H9 (cell line): ENCODE data around the gene TAPBPL. TPM values are rescaled to one million over a fixed set of nuclear protein-coding genes. Genes with fewer than 3 reads are reported as not detected.
A peak's percentile ranks its signal among the peaks of the same experiment; 100 is the strongest.

Experiments
- DNase-seq: peaks from one replicate; pipeline ENCODE4 v3.0.0-alpha.2; 2017
- H2AFZ ChIP-seq: one replicate; pipeline ENCODE4 v1.6.1; 2013; ENCODE audit warnings: mild to moderate bottlenecking, low read length, control low read depth, moderate library complexity
- H2AK5ac ChIP-seq: 2 replicates; pipeline ENCODE4 v1.6.1; 2013; ENCODE audit warnings: low read length, control low read depth, mixed read lengths; ENCODE audit not compliant: insufficient read length
- H2BK120ac ChIP-seq: one replicate; pipeline ENCODE4 v1.6.1; 2013; ENCODE audit warnings: low read depth, mild to moderate bottlenecking, low read length, control low read depth, inconsistent platforms; ENCODE audit not compliant: poor library complexity, severe bottlenecking
- H2BK12ac ChIP-seq: 2 replicates; pipeline ENCODE4 v1.6.1; 2013; ENCODE audit warnings: low read length, control low read depth, mixed read lengths, low read depth; ENCODE audit not compliant: insufficient read length
- H2BK15ac ChIP-seq: 2 replicates; pipeline ENCODE4 v1.6.1; 2013; ENCODE audit warnings: low read depth, low read length, control low read depth
- H2BK20ac ChIP-seq: one replicate; pipeline ENCODE4 v1.6.1; 2013; ENCODE audit warnings: low read depth, mild to moderate bottlenecking, low read length, control low read depth, inconsistent platforms; ENCODE audit not compliant: poor library complexity, severe bottlenecking
- H2BK5ac ChIP-seq: 2 replicates; pipeline ENCODE4 v1.6.1; 2013; ENCODE audit warnings: low read length, control low read depth, mixed read lengths; ENCODE audit not compliant: insufficient read length
- H3K14ac ChIP-seq: 2 replicates; pipeline ENCODE4 v1.6.1; 2013; ENCODE audit warnings: low read length, control low read depth; ENCODE audit not compliant: insufficient read depth
- H3K18ac ChIP-seq: 2 replicates; pipeline ENCODE4 v1.6.1; 2013; ENCODE audit warnings: low read depth, mild to moderate bottlenecking, mixed read lengths, low read length, control low read depth; ENCODE audit not compliant: insufficient read length
- H3K23ac ChIP-seq: 2 replicates; pipeline ENCODE4 v1.6.1; 2013; ENCODE audit warnings: low read length, control low read depth, mixed read lengths, low read depth; ENCODE audit not compliant: insufficient read length
- H3K23me2 ChIP-seq: 2 replicates; pipeline ENCODE4 v1.6.1; 2013; ENCODE audit warnings: low read depth, mild to moderate bottlenecking, mixed read lengths, low read length, control low read depth; ENCODE audit not compliant: insufficient read length, poor library complexity, severe bottlenecking
- H3K27ac ChIP-seq: 2 replicates; pipeline ENCODE4 v1.5.1; 2013; ENCODE audit warnings: low read length, control low read depth, mixed read lengths, low read depth; ENCODE audit not compliant: insufficient read length
- H3K27me3 ChIP-seq: 2 replicates; pipeline ENCODE4 v1.6.1; 2013; ENCODE audit warnings: low read length, control low read depth, inconsistent platforms; ENCODE audit not compliant: insufficient read depth
- H3K4ac ChIP-seq: 2 replicates; pipeline ENCODE4 v1.6.1; 2013; ENCODE audit warnings: low read depth, mild to moderate bottlenecking, control low read depth, inconsistent platforms, low read length, moderate library complexity
- H3K4me1 ChIP-seq: 2 replicates; pipeline ENCODE4 v1.6.1; 2013; ENCODE audit warnings: low read length, control low read depth, inconsistent platforms; ENCODE audit not compliant: insufficient read depth
- H3K4me2 ChIP-seq: 2 replicates; pipeline ENCODE4 v1.6.1; 2013; ENCODE audit warnings: low read length, control low read depth, mixed read lengths; ENCODE audit not compliant: insufficient read length, insufficient read depth
- H3K56ac ChIP-seq: 2 replicates; pipeline ENCODE4 v1.6.1; 2013; ENCODE audit warnings: low read depth, mild to moderate bottlenecking, mixed read lengths, low read length, control low read depth; ENCODE audit not compliant: insufficient read length
- H3K79me1 ChIP-seq: 2 replicates; pipeline ENCODE4 v1.6.1; 2013; ENCODE audit warnings: low read depth, mild to moderate bottlenecking, moderate library complexity, low read length, control low read depth, inconsistent platforms; ENCODE audit not compliant: insufficient read depth, poor library complexity, severe bottlenecking
- H3K79me2 ChIP-seq: 2 replicates; pipeline ENCODE4 v1.6.1; 2013; ENCODE audit warnings: low read length, control low read depth, inconsistent platforms; ENCODE audit not compliant: insufficient read depth
- H3K9ac ChIP-seq: 2 replicates; pipeline ENCODE4 v1.6.1; 2013; ENCODE audit warnings: low read length, control low read depth, mixed read lengths; ENCODE audit not compliant: insufficient read length; ENCODE audit errors: extremely low read depth
- H3K9me3 ChIP-seq: one replicate; pipeline ENCODE4 v1.6.1; 2013; ENCODE audit warnings: low read depth, low read length, inconsistent platforms; ENCODE audit not compliant: control insufficient read depth
- H3T11ph ChIP-seq: one replicate; pipeline ENCODE4 v1.6.1; 2013; ENCODE audit warnings: mild to moderate bottlenecking, low read length, control low read depth, inconsistent platforms
- H4K20me1 ChIP-seq: one replicate; pipeline ENCODE4 v1.6.1; 2013; ENCODE audit not compliant: control insufficient read depth, insufficient read length, insufficient read depth
- H4K5ac ChIP-seq: 2 replicates; pipeline ENCODE4 v1.6.1; 2013; ENCODE audit warnings: low read depth, mild to moderate bottlenecking, mixed read lengths, low read length, control low read depth; ENCODE audit not compliant: insufficient read length
- H4K8ac ChIP-seq: replicated peaks from 2 replicates; pipeline ENCODE4 v1.6.1; 2013; ENCODE audit warnings: low read length, control low read depth, mixed read lengths, low read depth; ENCODE audit not compliant: insufficient read length
- H4K91ac ChIP-seq: 2 replicates; pipeline ENCODE4 v1.6.1; 2013; ENCODE audit warnings: low read depth, mild to moderate bottlenecking, moderate library complexity, mixed read lengths, low read length, control low read depth; ENCODE audit not compliant: insufficient read length
- H3K27ac Mint-ChIP-seq, 3 experiments: 2 replicates in 2 of 3; 3 replicates in 1 of 3; pipeline ENCODE4 v1.8.0; 2020 to 2021; ENCODE audit warnings: mixed read lengths in 3 of 3, mild to moderate bottlenecking in 1 of 3, moderate library complexity in 1 of 3
- H3K27me3 Mint-ChIP-seq: 2 replicates; pipeline ENCODE4 v1.8.0; 2021; ENCODE audit warnings: low read depth, mild to moderate bottlenecking, moderate library complexity, mixed read lengths
- H3K36me3 Mint-ChIP-seq, 3 experiments: 2 replicates in 2 of 3; 3 replicates in 1 of 3; pipeline ENCODE4 v1.8.0; 2020 to 2021; ENCODE audit warnings: low read depth in 3 of 3, mixed read lengths in 3 of 3; ENCODE audit not compliant: insufficient read depth in 1 of 3
- H3K4me1 Mint-ChIP-seq, 2 experiments: 2 replicates each; pipeline ENCODE4 v1.8.0; 2020; ENCODE audit warnings: mixed read lengths in 2 of 2
- H3K4me3 Mint-ChIP-seq, 2 experiments: 2 replicates in 1 of 2; 3 replicates in 1 of 2; pipeline ENCODE4 v1.8.0; 2020 to 2021; ENCODE audit warnings: mild to moderate bottlenecking in 2 of 2, mixed read lengths in 2 of 2, moderate library complexity in 1 of 2
- H3K9me3 Mint-ChIP-seq, 2 experiments: 2 replicates in 1 of 2; 3 replicates in 1 of 2; pipeline ENCODE4 v1.8.0; 2020; ENCODE audit warnings: mild to moderate bottlenecking in 2 of 2, mixed read lengths in 2 of 2, moderate library complexity in 1 of 2
- WGBS: extraction: QIAGEN DNeasy Blood & Tissue Kit; methylation state at CpG from one replicate; pipeline ENCODE4 v1.1.7; 2013; ENCODE audit warnings: missing lambda C conversion rate, low lambda C conversion rate, mixed read lengths; ENCODE audit not compliant: insufficient read length; ENCODE audit errors: extremely low coverage; 5-methylcytosine and 5-hydroxymethylcytosine counted together
- total RNA-seq: library from RNA; stranded (reverse); gene quantifications from 2 replicates; pipeline ENCODE4 v1.2.1, GENCODE V29; 2021
- TF ChIP-seq, protein P1 (sequence below): fragments of 200-600 bp; sonication (generic); conservative IDR thresholded peaks from 3 replicates; pipeline ENCODE4 v1.8.0; 2021; ENCODE audit warnings: antibody characterized with exemption, mild to moderate bottlenecking

TAPBPL gene
- total RNA-seq, 1 experiment from 2014 or later: 1.4 TPM

DNA sequence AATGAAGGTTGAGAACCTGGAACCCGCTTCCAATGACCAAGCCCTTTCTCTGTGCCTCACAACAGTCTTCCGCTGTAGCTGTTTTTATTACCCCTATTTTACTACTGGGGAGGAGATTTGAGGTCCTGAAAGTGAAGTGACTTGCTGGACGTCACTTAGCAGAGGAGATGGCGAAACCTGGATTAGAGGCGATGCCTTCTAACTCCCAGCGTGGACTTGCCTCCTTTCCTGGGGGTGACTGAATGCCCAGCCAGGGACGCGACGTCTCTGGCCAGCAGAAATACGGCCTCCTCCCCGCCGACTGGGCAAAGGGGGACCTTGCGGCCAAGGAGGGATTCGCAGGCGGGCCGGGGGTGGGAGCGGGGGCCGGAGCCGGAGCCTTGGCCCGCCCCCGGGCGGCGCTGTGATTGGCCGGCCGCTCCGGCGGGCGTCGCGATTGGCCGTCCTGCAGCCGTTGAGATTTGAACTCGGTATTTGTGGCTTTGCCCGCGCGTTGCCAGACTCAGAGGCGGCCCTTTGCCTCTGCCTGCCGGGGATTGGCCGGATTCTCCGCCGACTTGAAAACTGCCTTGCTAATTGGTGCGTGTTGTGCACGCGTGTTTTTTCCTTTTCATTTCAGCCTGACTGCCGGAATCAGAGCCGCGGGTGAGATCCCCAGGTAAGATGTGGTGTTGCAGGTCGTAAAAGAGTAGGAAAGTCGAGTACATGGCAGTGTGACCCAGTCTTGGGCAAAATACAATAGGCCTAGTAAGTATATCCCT is 41.8 kb downstream of the TAPBPL start, which contains the start of gene NCAPD2:
Gene NCAPD2 (plus strand): TSS at position 606 of the 761 bp plus-strand sequence. CDS start 997 bp downstream, outside the sequence.
- Histone ChIP-seq H3K23me2 (peaks cover 9% of the 10 kb centered on the region), H4K8ac (no peak within 1 kb of the TSS), H3K79me1 (peaks cover 8% of the 10 kb centered on the region), H3K4me1 (0 out of 2 replicates have a peak, but pooled peaks cover 2% of the 10 kb centered on the region), H2BK20ac (no peak within 1 kb of the TSS), H2BK5ac (peak within 1 kb of the TSS; percentile 96), H3K79me2 (peaks cover 4% of the 10 kb centered on the region; the same call in 1 of the 2 replicates), H3K14ac (peak within 1 kb of the TSS; percentile 93; the same call in 1 of the 2 replicates), H2AK5ac (no peak within 1 kb of the TSS), H4K20me1 (no peaks in the 10 kb centered on the region), H3K4ac (no peak within 1 kb of the TSS; the same call in 1 of the 2 replicates), H2BK12ac (peak within 1 kb of the TSS; percentile 40), H2AFZ (peak within 1 kb of the TSS; percentile 74), H3T11ph (peak within 1 kb of the TSS; percentile 46), H3K23ac (no peak within 1 kb of the TSS), H2BK15ac (no peak within 1 kb of the TSS), H4K5ac (peak within 1 kb of the TSS; percentile 96), H3K27ac (peak within 1 kb of the TSS; percentile 96), H3K56ac (peak within 1 kb of the TSS; percentile 75), H4K91ac (no peak within 1 kb of the TSS), H3K9me3 (no peaks in the 10 kb centered on the region), H3K4me2 (peak within 1 kb of the TSS; percentile 100), H3K18ac (peak within 1 kb of the TSS; percentile 96), H3K27me3 (no peaks in the 10 kb centered on the region), H2BK120ac (no peak within 1 kb of the TSS), H3K9ac (peak within 1 kb of the TSS; percentile 99)
- peaks cover 23 to 44% (median 42%) of the 10 kb centered on the region in 3 experiments for H3K36me3 Mint-ChIP-seq
- DNase-seq: peak; percentile 99
- peaks cover 20 to 23% of the 10 kb centered on the region in 2 experiments for H3K4me1 Mint-ChIP-seq
- TF ChIP-seq, protein P1, sequence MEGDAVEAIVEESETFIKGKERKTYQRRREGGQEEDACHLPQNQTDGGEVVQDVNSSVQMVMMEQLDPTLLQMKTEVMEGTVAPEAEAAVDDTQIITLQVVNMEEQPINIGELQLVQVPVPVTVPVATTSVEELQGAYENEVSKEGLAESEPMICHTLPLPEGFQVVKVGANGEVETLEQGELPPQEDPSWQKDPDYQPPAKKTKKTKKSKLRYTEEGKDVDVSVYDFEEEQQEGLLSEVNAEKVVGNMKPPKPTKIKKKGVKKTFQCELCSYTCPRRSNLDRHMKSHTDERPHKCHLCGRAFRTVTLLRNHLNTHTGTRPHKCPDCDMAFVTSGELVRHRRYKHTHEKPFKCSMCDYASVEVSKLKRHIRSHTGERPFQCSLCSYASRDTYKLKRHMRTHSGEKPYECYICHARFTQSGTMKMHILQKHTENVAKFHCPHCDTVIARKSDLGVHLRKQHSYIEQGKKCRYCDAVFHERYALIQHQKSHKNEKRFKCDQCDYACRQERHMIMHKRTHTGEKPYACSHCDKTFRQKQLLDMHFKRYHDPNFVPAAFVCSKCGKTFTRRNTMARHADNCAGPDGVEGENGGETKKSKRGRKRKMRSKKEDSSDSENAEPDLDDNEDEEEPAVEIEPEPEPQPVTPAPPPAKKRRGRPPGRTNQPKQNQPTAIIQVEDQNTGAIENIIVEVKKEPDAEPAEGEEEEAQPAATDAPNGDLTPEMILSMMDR: no peak; the same call in 2 of the 3 replicates
- no CpG with 5 or more reads among the region's 49 CpGs for WGBS
- H3K9me3 Mint-ChIP-seq: no peaks in the 10 kb centered on the region
- H3K27ac Mint-ChIP-seq: peak within 1 kb of the TSS; percentile 95 to 100 (median 99)
- H3K4me3 Mint-ChIP-seq: peak within 1 kb of the TSS; percentile 91 to 97
- no peaks in the 10 kb centered on the region for H3K27me3 Mint-ChIP-seq
